Measurements from ENCODE around the gene CXXC5.

DNA sequence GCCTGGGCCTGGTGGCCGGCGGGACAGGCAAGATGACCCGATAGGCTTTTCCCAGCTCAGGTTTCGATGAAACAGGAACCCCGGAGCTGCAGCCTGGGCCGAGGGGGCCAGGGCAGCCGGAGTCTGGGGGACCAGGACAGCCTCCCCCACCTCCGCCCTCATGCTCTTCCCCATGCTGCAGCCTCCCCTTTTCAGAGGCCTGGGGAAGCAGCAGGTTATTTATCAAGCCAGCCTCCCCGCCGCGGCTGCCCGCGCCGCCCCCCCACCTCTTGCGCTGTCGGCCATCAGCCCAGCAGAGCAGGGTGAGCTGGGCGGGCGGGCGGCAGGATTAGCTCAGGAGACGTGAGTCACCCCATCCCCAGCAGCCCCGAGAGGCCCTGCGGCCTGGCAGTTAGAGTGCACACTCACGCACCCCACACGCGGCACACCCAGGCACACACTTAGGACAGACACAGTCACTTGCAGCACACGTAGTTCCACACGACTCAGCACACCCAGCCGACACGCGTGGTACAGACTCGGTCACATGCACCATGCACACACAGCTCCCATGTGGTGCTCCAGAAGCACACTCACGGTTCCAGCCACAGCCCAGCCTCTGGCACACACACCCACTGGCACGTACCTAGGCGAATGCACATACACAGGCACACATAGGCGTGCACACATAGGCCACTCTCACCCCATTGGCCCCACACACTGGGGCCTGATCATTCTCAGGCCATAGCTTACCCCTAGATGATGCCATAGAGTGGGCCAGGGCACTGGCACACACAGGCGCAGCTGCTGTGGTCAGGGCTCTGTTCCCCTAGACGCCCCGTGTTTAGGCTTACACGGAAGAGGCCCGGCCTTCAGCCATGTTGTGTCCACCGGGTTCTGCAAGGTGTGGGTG, 13.0 kb downstream of the CXXC5 start:
- TF ChIP-seq, protein P1, sequence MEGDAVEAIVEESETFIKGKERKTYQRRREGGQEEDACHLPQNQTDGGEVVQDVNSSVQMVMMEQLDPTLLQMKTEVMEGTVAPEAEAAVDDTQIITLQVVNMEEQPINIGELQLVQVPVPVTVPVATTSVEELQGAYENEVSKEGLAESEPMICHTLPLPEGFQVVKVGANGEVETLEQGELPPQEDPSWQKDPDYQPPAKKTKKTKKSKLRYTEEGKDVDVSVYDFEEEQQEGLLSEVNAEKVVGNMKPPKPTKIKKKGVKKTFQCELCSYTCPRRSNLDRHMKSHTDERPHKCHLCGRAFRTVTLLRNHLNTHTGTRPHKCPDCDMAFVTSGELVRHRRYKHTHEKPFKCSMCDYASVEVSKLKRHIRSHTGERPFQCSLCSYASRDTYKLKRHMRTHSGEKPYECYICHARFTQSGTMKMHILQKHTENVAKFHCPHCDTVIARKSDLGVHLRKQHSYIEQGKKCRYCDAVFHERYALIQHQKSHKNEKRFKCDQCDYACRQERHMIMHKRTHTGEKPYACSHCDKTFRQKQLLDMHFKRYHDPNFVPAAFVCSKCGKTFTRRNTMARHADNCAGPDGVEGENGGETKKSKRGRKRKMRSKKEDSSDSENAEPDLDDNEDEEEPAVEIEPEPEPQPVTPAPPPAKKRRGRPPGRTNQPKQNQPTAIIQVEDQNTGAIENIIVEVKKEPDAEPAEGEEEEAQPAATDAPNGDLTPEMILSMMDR (IDR thresholded peaks at IDR 0.05): no peak
- peak; percentile 40; the same call in 1 of the 2 replicates for TF ChIP-seq POLR2AphosphoS5 (IDR thresholded peaks at IDR 0.05; ENCODE audit: low read depth, low read length)
- no peak for TF ChIP-seq TCF7L2 (IDR thresholded peaks at IDR 0.05; ENCODE audit: low read depth, low read length)
- TF ChIP-seq, protein P2, sequence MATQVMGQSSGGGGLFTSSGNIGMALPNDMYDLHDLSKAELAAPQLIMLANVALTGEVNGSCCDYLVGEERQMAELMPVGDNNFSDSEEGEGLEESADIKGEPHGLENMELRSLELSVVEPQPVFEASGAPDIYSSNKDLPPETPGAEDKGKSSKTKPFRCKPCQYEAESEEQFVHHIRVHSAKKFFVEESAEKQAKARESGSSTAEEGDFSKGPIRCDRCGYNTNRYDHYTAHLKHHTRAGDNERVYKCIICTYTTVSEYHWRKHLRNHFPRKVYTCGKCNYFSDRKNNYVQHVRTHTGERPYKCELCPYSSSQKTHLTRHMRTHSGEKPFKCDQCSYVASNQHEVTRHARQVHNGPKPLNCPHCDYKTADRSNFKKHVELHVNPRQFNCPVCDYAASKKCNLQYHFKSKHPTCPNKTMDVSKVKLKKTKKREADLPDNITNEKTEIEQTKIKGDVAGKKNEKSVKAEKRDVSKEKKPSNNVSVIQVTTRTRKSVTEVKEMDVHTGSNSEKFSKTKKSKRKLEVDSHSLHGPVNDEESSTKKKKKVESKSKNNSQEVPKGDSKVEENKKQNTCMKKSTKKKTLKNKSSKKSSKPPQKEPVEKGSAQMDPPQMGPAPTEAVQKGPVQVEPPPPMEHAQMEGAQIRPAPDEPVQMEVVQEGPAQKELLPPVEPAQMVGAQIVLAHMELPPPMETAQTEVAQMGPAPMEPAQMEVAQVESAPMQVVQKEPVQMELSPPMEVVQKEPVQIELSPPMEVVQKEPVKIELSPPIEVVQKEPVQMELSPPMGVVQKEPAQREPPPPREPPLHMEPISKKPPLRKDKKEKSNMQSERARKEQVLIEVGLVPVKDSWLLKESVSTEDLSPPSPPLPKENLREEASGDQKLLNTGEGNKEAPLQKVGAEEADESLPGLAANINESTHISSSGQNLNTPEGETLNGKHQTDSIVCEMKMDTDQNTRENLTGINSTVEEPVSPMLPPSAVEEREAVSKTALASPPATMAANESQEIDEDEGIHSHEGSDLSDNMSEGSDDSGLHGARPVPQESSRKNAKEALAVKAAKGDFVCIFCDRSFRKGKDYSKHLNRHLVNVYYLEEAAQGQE (IDR thresholded peaks at IDR 0.05; ENCODE audit: insufficient read depth in 1 of 2, low read depth in 2 of 2, low read length in 1 of 2): no peak; a peak in 1 of 4 replicates

Data from Panc1 (cell line).